AG09309 (cell line): ENCODE data around the gene WNT9B.

Source experiments
- DNase-seq: peaks from one replicate; pipeline ENCODE4 v3.0.0-alpha.2; 2010; ENCODE audit warnings: low read depth
- H3K4me3 ChIP-seq: 2 replicates; pipeline ENCODE4 v1.5.1; 2011; ENCODE audit warnings: mild to moderate bottlenecking, low read depth, low read length, moderate library complexity; ENCODE audit not compliant: control insufficient read depth
- TF ChIP-seq, protein P1 (sequence below): IDR thresholded peaks from 2 replicates; pipeline ENCODE4 v1.5.1; 2011; ENCODE audit warnings: mild to moderate bottlenecking, low read depth, low read length, inconsistent platforms; ENCODE audit not compliant: insufficient read depth, control insufficient read depth; ENCODE audit errors: missing control alignments

WNT9B gene

DNA sequence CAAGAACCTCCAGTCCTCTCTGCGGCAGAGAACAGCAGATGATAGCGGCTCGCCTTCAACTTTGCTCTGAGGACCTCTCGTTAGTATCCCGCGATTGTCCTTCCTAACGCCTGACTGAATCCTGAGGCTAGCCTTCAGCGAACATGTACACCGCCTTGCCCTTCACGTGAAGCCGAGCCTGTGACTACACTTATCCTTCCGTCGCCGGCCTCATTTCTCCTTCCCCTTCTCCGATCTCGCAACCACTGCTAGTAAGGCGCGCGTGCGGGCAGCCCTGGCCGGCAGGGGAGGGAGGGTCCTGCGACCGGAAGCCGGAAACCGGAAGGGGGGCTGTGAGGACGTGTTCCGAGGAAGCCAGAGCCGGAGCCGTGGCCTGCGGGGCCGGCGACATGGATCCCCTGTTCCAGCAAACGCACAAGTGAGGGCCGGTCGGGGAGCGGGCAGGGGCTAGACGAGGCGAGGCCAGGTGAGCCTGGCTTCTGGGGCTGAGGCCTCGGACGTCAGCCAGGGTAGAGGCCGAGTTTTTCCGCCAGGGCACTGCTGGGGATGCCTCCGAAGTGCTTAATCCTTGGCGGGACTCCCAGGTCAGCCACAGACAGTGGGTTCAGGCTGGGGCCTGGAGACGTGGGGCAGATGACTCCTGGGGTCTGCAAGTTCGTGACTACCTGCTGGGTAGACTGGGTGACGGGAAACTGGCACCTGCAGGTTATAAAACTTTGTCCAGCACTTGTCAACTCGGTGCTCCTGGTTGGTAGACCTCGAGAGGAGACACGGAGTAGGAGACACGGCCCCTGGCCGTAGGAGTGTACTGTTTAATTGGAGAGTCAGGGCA, 71.6 kb downstream of the WNT9B start, which contains the start of gene GOSR2:
Gene GOSR2 (plus strand): TSS at position 357 of the 832 bp plus-strand sequence. CDS start 33 bp downstream, at position 390.
- H3K4me3 ChIP-seq, result peak within 1 kb of the TSS; percentile 72
- DNase-seq, result peak; percentile 46
- TF ChIP-seq, protein P1, sequence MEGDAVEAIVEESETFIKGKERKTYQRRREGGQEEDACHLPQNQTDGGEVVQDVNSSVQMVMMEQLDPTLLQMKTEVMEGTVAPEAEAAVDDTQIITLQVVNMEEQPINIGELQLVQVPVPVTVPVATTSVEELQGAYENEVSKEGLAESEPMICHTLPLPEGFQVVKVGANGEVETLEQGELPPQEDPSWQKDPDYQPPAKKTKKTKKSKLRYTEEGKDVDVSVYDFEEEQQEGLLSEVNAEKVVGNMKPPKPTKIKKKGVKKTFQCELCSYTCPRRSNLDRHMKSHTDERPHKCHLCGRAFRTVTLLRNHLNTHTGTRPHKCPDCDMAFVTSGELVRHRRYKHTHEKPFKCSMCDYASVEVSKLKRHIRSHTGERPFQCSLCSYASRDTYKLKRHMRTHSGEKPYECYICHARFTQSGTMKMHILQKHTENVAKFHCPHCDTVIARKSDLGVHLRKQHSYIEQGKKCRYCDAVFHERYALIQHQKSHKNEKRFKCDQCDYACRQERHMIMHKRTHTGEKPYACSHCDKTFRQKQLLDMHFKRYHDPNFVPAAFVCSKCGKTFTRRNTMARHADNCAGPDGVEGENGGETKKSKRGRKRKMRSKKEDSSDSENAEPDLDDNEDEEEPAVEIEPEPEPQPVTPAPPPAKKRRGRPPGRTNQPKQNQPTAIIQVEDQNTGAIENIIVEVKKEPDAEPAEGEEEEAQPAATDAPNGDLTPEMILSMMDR, result no peak

- TF ChIP-seq, protein P1, result no peak
- no peak overlapping the region for H3K4me3 ChIP-seq
- DNase-seq, result no peak
Measured at GRCh38 chr17:46925185-46925868, 73.9 kb downstream of the WNT9B start.

- H3K4me3 ChIP-seq, result no peak overlapping the region
- no peak for DNase-seq
- TF ChIP-seq, protein P1, result no peak
Measured at GRCh38 chr17:46928467-46929261, 77.3 kb downstream of the WNT9B start.

DNA sequence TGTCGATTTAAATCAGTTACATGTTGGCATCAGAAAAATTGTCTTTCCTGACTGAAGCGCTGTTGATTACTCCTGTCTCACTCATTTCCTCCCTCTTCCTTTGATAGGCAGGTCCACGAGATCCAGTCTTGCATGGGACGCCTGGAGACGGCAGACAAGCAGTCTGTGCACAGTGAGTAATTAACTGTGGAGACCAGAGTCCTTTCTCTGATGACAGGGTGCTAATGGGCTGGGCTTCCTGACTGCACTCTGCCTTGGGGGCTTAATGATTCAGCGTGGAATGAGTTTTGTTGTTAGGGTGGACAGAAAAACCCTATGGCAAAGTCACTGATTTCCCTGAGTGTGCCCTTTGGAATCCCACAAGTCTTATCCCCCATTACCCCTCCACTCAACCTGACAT, 78.0 kb downstream of the WNT9B start:
- TF ChIP-seq, protein P1, result no peak
- no peak overlapping the region for H3K4me3 ChIP-seq
- no peak for DNase-seq

DNA sequence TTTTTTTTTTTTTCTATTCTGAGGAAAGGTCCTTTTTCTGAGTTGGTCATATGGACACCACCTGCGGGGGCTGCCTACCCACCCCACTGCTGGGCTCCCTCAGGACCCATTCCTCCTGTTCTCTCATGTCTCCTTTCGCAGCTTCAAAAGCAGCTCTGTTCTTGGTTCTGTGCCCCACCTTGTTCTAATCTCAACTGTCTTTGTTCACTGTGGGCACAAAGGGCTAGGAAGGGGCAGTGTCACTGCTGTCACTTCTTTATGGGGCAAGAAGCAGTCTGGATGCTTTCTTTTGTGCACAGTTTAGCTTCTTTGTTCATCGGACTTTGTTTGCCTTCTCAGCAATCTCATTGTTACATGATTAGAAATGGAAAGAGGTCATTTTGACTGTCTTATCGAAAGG, 78.7 kb downstream of the WNT9B start:
- no peak for DNase-seq
- H3K4me3 ChIP-seq, result no peak overlapping the region
- TF ChIP-seq, protein P1, result no peak

DNA sequence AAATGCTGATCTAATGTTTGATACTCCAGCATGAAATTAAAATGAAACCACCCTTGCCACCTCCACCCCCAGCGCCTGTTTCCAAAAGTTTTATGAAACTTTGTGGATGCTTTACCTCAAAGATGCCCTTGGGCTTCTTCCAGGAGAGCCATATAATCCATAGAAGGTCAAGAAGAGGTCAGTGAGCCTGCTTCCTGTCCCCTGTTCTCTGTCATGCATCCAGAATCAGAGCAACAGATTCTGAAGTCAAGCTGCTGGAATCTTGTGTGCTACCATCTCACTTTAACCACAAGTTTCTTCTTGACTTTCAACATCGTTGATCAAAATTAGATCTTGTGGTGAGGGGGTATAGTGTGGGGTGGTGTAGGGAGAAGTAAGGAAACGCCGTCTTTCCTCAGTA, 80.2 kb downstream of the WNT9B start:
- DNase-seq, result no peak
- H3K4me3 ChIP-seq, result no peak overlapping the region
- TF ChIP-seq, protein P1, result no peak
